ENCODE measurements around the gene PTPRN2.

Gene PTPRN2

DNA sequence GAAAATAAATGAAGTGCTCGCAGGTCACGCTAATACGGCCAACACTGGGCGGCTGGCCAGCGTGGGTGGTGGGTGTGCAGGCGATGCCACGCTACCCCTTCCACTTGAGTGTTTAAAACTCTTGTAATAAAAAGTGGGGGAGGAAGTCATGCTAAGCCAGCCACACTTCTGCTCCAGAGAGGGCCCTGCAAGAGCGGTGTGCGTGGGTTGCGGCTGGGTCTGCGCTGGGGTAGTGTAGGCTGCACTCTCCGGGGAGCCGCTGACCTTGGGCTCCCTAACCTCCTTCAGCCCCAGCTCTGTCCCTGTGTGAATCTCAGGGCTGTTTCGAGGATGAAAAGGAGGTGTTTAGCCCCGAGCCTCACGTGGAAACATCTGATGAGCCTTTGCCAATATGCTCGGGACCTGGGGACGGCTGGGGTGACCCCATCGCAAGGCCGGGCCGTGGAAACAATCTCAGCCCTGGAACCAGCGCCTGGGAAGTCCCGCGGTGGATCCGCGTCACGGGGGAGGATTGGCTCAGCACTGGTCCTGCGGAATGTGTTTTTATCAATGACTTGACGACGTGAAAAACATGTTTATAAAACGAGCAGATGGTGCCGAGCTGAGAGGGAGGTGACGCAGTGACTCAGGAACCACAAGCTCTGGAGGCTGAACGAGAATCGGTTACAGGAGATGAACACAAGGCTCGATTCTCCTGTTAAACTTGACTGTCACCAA lies 972.4 kb downstream of the PTPRN2 start:
- DNase-seq = no peak

DNA sequence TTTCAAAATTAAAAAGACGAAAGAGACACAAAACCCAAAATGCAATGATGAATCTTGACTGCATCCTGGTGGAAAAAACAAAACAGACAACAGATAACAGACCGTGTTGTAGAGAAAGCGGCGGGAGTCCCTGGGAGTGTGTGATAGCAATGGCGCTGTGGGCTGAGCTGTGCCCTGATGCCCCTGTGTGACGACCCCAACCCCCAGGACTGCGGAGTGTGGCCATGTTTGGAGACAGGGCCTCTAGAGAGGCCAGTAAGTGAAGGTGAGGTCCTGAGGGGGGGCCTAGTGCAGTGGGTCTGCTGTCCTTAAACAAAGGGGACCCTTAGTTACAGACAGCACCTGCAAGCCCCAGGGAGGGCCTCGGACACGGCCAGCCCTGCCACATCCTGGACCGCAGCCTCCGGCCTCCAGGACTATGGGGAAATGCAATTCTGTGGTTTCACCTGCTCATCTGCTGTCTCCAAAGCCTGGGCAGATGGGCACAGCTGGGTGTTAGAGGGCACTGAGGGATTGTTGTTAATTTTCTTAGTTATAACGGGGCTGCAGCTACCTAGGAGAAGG lies 973.1 kb downstream of the PTPRN2 start:
- no peak for DNase-seq

DNA sequence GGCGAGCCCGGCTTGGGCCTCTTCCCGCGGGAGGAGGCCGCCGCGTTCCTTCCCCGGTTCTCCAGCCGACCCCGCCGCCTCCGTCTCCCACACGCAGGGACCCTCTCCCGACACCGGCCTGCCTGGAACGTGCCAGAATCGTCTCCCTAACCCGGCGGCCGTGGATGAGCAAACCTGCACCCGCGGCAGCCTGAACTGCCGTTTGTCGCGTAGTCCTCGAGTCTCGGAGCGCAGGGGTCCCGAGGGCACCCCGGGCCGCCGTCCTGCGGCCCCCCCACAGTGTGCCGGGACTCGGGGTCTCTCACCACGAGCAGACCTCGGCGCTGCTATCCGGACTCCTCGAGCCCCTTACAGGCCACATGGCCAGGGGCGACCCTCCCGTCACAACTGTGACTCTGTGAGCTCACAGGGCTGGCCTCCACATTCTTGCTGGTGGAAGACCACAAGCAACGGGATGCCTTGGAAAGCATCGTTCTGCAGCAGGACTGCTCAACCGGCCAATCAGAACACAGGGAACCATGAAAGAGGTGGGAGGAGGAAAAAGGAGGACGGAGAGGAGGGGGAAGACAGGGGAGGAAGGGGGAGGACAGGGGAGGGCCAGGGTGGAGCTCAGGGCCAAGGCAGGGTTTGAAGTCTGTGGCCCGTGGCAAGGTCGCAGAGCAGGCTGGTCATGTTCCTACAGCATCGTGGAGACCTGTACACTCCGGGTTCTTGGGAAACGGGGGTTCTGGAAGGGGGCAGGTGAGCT lies 973.9 kb downstream of the PTPRN2 start:
- no peak for DNase-seq

GRCh38 chr7:157612664-157613561 lies 974.7 kb downstream of the PTPRN2 start:
- peak; percentile 50 for DNase-seq

- no peak for DNase-seq
These were observed 975.5 kb downstream of the PTPRN2 start for GRCh38 chr7:157612009-157612663.

DNA sequence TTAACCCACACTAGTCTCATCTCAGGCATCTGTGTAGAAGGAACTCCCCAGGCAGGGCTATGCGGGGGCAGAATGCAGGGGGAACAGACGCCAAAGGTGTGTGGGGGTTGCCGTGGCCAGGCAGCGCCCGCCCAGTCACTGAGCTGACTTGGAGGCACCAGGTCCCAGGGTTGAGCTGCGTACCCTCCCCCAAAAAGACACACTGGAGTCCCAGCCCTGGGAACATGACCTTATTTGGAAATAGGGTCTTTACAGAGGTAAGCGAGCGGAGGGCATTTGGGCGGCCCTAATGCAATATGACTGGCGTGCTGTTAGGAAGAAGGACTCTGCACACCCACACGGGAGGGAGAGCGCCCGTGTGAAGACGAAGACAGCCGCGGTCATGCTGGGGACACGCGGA lies 976.3 kb downstream of the PTPRN2 start:
- DNase-seq = no peak

DNA sequence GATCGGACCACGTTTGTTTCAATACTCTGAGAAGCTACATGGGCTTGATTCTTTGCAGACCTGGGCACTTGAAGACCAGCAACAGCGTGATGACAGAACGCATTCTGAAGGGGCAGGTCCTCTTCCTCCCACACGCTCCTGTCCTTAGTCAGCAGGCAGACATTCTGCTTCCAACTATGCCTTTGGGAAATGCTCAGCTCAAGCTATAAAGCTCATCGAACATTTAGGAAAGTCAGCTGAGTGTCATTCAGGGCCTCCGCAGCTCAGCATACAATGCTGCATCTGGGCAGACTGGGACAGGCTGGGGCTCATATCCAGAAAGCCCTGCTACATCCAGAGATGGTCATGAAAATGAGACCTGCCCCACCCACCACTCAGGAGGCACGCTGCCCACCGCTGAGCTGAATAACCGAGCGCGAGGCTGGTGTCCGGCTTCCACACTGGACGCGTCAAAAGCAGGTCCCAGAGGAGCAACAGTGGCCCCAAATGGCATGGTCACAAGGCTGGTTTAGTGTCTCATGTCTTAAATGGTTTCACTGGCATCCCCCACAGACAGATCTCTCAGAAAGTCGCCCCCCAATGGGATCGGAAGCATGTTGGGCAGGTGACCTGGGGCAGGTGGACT lies 976.8 kb downstream of the PTPRN2 start:
- DNase-seq = no peak

DNA sequence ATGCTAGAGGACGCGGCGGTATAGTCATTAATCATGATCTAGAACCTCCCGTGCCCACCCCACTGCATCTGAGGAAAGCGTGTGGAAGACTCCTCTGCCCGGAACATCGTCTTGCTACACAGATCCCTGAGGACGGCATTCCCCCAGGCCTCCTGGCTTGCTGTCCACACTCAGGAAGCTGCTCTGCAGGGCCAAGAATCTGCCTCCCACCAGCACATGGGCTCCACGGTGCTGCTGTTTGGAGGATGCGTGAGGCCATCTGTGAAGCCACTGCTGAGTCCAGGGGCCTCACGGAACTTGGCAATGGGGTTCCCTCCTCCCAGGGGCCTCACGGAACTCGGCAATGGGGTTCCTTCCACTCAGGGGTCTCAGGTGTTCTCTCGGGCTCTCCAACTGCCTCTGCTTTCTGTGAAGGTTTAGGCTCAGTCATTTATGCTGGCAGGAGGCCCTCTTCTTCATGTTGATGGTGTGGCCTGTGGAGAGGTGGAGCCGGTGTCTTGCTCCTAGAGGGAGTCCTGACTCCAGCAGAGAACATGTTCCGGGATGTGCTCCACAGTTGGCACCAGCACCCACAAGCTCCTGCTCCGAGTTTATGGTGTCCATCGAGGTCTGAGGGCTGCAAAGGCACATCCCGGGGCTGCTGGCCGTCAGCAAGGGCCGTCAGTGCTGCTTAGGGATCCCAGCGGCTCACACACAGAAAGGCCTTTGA lies 977.5 kb downstream of the PTPRN2 start:
- DNase-seq = no peak

DNA sequence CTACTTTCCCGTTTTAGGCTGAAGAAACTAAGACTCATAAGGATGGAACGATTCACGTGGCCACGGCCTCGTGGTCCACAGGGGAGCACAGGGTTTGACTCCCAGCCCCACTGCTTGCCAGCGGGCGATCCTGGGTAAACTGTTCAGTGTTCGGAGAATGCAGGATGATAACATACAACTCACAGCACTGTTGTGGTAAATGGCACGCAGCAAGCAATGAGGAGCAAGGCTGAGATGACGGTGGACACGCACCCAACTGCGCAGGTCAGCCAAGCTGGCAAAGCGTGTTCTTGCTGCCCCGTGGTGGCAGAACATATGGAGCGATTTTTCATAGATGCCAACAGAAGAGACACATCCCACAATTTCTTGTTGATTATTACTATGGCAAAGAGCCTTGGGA lies 978.1 kb downstream of the PTPRN2 start:
- no peak for DNase-seq

GRCh38 chr7:157607218-157607617 lies 980.4 kb downstream of the PTPRN2 start:
- no peak for DNase-seq

- DNase-seq = no peak
These were observed 981.5 kb downstream of the PTPRN2 start for GRCh38 chr7:157606140-157606539.

- DNase-seq = no peak
These were observed 982.0 kb downstream of the PTPRN2 start for GRCh38 chr7:157605638-157606037.

DNA sequence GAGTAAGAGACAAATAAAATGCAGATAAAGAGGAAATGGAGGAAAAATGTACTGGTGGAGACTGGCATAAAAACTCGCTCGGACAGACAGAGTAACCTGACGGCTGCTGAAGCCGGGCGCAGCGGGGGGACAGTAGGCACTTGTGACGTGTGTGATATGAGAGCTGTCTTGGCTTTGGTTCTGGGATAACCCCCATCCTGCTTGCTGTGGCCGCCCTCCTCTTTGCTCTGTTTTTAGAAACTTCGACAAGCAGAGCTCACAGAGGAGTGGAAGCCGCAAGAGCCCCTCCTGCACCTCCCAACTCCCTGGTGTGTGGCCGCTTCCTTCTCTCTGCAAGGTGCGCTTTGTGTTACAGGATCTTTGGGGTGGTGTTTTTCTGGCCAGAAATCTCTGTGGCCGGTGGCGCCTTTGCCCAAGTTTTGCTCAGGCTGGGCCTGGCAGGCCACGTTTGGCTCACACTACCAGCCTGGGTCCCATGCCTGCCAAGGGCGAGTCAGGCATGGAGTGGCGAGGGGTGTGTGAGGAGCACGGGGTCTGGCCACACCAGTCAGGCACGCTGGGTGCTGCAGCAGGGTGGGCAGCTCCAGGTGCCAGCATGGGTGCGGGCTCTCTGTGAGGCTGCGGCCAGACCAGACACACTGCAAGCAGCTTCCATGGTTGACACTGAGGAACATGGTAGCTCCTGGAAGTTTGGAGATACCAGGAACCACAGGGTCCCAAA lies 982.8 kb downstream of the PTPRN2 start:
- DNase-seq = no peak

DNA sequence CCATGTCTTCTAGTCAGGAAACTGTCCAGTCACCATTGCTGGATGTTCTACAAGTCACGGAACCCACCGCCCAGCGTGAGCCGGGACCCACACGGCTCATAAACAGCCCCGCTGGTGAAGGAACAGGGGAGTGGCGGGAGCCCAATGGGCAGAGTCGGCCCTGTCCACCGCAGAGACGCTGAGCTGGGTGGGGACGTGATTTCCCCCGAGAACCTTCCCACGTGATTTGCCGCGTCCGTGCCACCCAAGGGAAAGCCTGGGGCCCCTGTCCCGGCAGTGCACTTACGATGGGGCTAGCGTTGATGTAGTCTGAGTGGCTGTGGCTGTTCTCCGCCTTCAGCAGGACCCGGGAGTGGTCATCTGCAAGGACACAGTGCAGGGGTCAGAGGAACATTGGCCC lies 983.9 kb downstream of the PTPRN2 start:
- no peak for DNase-seq

- no peak for DNase-seq
These were observed 984.6 kb downstream of the PTPRN2 start for GRCh38 chr7:157603005-157603404.

GRCh38 chr7:157602581-157602980 lies 985.0 kb downstream of the PTPRN2 start:
- DNase-seq = no peak

DNA sequence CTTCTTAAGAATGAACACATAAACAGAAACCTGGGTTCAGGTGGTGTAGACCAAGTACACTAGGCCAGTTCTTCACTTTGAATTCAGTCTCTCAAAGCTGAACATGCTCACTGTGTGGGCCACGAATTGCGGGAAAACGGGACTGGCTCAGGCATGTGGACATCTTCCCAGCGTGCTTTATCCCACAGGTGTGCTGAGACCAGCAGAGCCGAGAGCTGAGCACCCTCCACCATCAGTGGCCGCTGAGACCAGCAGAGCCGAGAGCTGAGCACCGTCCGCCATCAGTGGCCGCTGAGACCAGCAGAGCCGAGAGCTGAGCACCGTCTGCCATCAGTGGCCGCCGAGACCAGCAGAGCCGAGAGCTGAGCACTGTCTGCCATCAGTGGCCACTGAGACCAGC lies 985.5 kb downstream of the PTPRN2 start:
- DNase-seq = no peak

DNA sequence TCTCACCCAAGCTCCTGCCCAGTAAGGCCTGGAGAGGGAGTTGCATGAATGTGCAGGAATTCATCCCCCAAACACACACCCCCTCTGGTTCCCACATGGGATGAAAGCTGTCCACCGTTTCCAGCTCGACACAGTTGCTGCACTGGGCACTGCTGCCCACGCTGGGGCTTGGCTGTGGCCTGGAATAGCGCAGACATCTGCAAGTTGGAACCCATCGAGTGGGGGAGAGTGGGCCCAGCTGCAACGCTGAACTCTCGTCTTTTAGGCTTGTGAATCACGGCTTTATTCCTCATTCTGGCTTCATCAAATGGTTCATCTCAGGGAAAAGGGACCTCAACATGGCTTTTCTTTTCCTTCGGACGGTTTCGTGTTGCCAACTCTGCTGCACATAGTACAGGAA lies 986.1 kb downstream of the PTPRN2 start:
- DNase-seq = no peak

DNA sequence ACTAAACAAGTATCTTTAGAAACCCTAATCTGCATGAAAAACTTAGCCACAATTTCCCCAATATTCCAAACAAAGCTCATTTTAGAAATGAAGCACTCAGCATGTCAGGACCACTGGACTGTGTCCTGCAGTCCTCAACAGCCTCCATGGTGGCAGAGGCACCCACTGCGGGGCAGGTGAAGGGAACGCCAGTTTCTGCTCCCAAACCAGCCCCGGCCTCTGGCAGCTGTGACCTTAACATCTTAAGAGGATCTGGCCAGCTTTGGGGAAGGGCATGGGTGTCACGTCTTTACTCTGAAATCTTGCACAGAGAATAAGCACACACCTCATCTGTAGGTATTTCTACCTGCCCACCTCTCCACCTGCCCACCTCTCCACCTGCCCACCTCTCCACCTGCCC lies 988.1 kb downstream of the PTPRN2 start:
- DNase-seq = no peak

DNA sequence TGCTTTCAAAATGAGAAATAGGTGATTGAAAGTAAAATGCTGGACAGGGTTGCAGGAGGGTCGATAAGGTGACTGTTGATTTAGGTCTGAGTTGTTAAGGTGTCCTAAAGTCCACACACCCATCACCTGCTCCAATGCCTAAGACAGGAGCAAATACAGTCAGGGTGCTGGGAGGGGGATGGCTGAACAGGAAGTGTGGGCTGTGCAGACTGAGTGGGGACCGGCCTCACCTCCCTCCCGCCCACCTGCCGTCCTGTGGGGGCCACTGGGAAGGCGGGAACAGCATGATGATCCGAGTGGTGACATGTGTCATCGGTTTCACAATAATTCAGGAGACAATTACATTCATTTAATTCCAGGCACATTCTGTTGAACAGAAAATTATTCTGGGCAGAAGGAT lies 990.1 kb downstream of the PTPRN2 start:
- DNase-seq = no peak

- no peak for DNase-seq
These were observed 990.7 kb downstream of the PTPRN2 start for GRCh38 chr7:157596881-157597280.
